ENCODE results near the gene IREB2.

GRCh38 chr15:78425643-78426042, 12.4 kb upstream of the IREB2 start:
- no peak for TF ChIP-seq CTCF (IDR thresholded peaks at IDR 0.05)
- TF ChIP-seq POLR2A (IDR thresholded peaks at IDR 0.05), result no peak
